ENCODE measurements around the gene SLC23A2. TPM values are rescaled to one million over a fixed set of nuclear protein-coding genes. Genes with fewer than 3 reads are reported as not detected.

The SLC23A2 gene
- total RNA-seq, 1 experiment from 2014 or later: 5.1 TPM

DNA sequence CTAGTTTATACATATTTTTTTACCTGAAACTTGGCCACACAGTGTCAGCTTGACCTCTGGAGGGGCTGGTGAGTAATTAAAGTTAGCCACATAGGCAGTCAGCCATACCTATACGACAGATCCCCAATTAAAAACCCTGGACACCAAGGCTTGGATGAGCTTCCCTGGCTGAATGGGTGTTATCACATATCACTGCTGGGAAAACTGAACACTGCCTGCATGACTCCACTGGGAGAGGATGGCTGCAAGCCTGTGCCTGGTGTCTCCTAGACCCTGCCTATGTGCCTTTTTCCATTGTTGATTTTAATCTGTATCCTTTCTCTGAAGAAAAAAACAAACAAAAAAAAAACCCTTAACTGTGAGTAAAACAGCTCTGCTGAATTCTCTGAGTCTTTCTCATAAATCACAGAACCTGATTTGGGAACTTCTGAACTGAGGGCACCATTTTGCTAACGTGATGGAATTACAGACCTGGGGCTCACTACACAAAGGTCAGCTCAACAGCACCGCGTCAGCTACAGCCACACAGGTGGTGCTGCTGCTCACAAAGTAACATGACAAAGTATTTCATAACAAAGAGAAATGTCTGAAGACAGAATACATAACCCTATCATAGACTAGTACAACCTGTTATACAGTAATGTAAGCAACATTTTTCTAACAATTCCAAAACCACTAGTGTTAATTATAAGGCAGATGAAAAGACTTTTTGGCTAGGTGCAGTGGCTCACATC, 97.0 kb downstream of the SLC23A2 start:
- H3K4me3 ChIP-seq: no peak overlapping the region

DNA sequence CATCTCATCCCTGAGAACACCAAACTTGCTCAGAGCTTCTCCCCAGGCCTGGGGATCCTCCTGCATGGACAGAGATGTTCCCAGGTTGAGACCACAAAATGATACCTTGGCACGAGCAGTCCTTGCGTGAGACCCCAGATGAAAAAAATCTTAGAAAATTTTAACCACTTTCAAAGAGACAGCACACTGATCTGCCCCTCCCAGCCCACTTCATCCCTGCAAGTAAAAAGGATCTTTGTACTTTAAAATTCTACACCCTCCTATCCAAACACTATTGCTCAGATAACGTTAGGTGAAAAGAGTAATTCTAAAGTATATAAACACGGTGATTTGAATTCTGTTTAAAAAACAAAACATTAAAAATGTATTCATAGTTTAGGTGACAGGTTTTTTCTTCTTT, 98.5 kb downstream of the SLC23A2 start:
- H3K27me3 ChIP-seq: no peaks in the 10 kb centered on the region
- no peak overlapping the region for H3K4me3 ChIP-seq
- H3K36me3 ChIP-seq: no peaks in the 10 kb centered on the region
- no peak for DNase-seq
- no peaks in the 10 kb centered on the region for H3K9me3 ChIP-seq

More for the DNA sequence above, 97.0 kb downstream of the SLC23A2 start:
- Histone ChIP-seq H3K36me3 (no peaks in the 10 kb centered on the region), H3K9me3 (no peaks in the 10 kb centered on the region), H3K27me3 (no peaks in the 10 kb centered on the region)
- no peak for DNase-seq

DNA sequence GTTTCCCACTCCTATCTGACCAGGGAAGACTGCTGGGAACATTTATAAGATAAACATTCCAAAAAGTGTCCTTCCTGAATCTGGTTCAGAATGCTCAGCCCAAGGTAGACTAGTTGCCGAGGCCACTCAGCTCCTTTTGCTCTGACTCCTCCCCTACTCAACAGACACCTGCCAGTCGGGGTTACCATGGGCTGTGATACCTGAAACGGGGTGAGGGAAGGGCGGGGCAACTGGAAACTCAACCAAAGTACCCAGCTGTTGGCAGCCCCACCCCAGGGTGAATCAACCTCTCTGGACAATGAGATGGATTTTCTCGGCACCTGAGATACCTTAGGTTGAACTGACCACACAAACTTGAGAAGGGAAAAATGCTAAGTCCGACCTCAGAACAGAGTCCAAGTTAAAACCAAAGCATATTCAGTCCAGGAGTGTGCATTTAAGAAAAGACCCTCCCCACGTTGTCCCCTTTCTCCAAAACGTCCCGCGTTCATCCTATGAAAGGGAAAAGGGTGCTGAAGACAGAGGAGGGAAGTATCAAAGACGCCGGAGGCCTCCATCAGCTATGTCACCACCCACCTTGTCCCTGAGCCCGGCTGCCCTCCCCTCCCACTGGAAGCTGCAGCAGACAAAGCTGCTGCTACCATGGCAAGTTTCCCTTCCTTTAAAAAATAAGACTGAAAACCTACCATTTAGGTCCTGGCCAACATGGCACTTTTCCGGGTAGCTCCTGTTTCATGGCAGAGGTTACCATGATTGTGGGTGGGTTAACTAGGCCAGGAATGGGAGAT, 100.1 kb downstream of the SLC23A2 start:
- Histone ChIP-seq H3K27me3 (no peaks in the 10 kb centered on the region), H3K36me3 (no peaks in the 10 kb centered on the region), H3K4me3 (no peak overlapping the region), H3K9me3 (no peaks in the 10 kb centered on the region)
- DNase-seq: no peak

DNA sequence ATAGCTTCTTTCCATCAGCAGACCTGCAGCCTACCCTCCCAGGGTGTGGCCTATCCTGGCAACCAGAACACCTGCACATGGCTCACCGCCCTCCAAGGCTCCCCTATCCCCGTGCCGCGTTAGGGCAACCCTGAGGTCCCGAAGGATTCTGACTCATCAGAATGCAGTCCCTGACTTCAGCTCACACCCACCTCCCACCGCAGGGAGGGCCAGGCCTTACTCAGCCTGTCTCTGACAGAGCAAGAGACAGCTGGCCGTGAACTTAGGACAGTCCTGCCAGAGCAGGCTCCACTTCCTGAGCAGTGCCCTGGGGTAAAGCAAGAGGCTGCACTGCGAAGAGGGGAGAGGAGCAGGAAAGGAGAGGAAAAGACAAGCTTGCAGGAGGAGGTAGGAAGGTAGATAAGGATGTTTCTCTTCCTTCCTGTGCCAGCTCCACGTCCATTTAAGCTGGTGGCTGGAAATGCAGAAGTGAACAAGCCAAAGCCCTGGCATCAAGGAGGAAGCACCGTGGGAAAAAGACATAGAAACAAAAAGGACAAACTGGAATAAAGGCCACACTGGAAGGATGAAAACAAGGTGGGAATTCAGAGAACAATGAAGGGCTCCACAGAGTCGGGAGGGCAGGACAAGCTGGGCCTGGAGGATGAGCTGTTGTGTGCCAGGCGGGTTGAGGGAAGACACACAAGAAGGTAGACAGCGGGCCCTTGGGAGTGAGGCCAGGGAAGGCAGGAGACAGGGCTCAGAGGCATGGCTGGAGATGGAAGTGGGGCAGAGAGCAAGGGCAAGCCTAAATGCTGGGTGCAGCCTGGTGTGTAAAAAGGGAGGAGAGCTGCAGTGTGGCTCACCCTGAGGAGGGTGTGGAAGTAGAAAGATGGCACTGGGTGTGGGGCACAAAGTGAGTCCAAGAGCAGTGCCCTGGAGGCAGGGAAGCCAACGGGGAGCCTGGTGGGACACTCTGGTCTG, 102.7 kb downstream of the SLC23A2 start:
- no peak overlapping the region for H3K4me3 ChIP-seq
- H3K9me3 ChIP-seq: no peaks in the 10 kb centered on the region
- no peaks in the 10 kb centered on the region for H3K36me3 ChIP-seq
- peak; percentile 88 for DNase-seq
- H3K27me3 ChIP-seq: no peaks in the 10 kb centered on the region

DNA sequence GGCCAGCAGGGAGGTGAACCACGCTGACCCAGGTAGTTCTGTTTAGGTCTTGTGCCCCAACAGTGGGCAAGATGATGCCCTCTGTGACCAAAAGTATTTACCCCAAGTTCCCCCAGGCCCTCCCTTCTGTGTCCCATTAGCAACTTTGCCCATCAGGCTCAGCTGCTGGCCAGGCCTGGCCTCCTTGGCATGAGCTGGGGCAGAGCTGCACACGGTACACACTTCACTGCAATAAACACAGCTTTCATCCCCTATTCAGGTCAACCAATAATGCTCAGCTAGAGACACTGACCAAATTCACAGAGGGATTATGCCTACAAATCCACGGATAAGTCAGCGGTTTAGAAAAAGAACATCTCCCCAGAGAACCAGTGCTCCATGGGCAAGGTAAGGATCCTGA, 103.7 kb downstream of the SLC23A2 start:
- H3K4me3 ChIP-seq: no peak overlapping the region
- H3K9me3 ChIP-seq: no peaks in the 10 kb centered on the region
- no peaks in the 10 kb centered on the region for H3K27me3 ChIP-seq
- no peaks in the 10 kb centered on the region for H3K36me3 ChIP-seq
- no peak for DNase-seq

DNA sequence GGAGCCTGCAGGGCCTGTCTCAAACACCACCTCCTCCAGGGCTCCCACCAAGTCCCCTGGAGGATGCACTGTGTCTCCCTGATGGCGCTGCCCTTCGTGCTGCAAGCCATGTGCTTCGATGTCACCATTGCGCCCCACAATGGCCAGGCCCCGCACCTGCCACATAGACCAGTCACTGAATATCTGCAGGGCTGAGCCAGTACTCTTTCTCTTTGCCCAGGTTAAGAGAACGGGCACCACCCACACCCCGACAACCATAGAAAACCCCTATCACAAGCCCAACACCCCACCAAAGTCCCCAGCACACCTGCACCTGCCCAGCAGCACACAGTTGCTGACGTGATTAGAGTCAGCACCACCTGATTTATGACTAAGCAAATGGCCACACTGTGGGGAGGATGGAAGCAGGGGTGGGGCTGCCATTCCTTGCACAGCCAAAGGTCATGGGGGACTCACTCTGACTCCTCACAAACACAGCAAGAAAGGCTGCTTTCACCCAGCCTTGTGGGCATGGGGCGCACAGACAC, 104.3 kb downstream of the SLC23A2 start:
- no peak overlapping the region for H3K4me3 ChIP-seq
- no peaks in the 10 kb centered on the region for H3K36me3 ChIP-seq
- DNase-seq: no peak
- H3K9me3 ChIP-seq: no peaks in the 10 kb centered on the region
- no peaks in the 10 kb centered on the region for H3K27me3 ChIP-seq

DNA sequence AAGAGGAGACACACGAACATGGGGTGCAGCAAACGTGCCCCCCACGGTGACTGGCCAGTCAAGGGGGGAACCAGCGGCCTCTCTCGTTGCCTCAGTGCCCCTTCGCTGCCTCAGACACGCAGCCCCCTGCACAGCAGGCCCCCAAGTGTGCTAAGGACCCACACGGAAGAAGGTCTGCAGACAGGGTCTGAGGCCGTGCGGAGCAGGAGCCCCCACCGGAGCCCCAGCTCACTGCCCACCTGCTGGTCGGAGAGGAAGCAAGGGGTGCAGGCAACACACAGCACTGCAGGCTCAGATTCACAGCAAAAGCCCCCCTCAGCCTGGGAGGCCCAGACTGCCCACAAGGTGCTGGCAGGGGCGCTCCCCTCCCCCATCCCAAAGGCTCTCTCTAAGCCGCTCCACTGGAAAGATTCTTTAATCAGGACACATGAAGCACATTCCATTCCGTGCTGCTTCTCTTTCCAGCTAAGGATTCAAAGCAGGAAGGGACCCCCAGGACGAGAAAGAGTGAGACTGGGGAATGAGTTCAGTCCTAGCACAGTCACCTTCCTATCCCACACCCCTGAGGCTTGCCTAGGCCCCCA, 105.1 kb downstream of the SLC23A2 start:
- Histone ChIP-seq H3K9me3 (no peaks in the 10 kb centered on the region), H3K4me3 (no peak overlapping the region), H3K36me3 (no peaks in the 10 kb centered on the region), H3K27me3 (no peaks in the 10 kb centered on the region)
- DNase-seq: no peak

DNA sequence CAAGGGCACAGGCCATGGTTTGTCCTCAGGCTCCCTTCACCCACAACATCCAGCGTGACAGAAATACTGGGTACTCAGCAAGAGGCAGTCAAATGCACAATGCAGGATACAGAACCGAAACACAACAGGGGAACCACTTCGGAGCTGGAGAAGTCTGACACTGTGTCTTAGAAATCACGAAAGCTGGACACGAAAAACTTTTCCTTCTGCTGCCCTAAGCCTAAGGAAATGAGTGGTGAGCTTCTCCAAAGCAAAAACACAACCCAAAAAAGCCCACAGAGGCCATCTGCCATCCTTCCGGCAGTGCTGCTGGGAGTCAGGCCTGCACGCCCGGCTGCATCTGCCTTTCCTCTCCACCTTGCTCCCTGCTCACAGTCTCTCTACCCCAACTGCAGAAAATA, 106.3 kb downstream of the SLC23A2 start:
- no peak for DNase-seq
- no peak overlapping the region for H3K4me3 ChIP-seq

DNA sequence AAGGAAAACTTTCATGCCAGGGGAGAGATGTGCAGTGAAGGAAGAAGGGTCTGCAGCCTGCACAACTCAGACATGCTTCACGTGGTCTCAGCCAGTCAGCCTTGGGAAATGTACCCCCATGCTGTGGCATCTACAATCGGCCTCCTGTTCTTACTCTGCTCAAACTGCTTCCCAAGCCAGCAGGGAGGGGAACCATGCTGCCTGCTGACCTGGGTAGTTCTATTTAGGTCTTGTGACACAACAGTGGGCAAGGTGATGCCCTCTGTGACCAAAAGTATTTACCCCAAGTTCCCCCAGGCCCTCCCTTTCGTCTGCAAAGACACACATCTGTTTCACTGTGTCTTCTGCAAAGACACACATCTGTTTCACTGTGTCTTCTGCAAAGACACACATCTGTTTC, 106.9 kb downstream of the SLC23A2 start:
- Histone ChIP-seq H3K36me3 (no peaks in the 10 kb centered on the region), H3K4me3 (no peak overlapping the region), H3K27me3 (no peaks in the 10 kb centered on the region), H3K9me3 (no peaks in the 10 kb centered on the region)
- DNase-seq: no peak

More for the DNA sequence above, 106.3 kb downstream of the SLC23A2 start:
- H3K27me3 ChIP-seq: no peaks in the 10 kb centered on the region
- no peaks in the 10 kb centered on the region for H3K36me3 ChIP-seq
- no peaks in the 10 kb centered on the region for H3K9me3 ChIP-seq

DNA sequence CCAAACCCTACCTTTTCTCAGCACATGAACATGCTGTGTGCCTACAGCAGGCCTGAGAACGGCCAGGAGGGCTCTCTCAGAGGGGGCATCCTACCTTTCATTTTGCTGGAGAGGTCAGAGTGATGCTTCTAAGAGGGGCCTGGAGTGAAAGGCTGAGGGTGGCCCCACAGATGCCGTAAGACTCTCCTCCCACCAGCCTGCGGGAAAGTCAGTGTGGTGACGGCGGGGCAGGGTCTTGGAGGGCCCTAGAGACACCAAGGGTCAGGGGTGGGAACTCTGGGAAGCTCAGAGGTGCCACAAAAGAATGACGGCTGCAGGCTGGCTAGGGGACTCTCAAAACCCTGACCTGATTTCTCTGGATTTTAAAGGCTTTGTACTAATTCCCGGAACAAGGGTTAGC, 107.6 kb downstream of the SLC23A2 start:
- H3K9me3 ChIP-seq: no peaks in the 10 kb centered on the region
- no peak overlapping the region for H3K4me3 ChIP-seq
- H3K27me3 ChIP-seq: no peaks in the 10 kb centered on the region
- H3K36me3 ChIP-seq: no peaks in the 10 kb centered on the region
- no peak for DNase-seq

DNA sequence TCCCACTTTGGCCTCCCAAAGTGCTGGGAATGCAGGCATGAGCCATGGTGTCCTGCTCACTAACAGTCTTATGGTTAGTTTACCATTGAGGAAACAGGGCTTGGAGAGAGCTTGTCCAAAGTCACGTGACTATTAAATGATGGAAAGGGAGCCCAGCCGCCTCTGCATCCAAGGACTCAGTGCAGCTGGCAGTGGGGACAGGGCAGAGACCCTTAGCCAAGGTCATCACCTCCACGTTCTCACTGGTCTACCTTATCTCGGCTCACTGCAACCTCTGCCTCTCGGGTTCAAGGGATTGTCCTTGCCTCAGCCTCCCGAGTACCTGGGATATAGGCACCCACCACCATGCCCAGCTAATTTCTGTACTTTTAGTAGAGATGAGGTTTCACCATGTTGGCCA, 109.3 kb downstream of the SLC23A2 start:
- no peak for DNase-seq
- H3K36me3 ChIP-seq: no peaks in the 10 kb centered on the region
- H3K27me3 ChIP-seq: no peaks in the 10 kb centered on the region
- H3K4me3 ChIP-seq: no peak overlapping the region
- no peaks in the 10 kb centered on the region for H3K9me3 ChIP-seq

DNA sequence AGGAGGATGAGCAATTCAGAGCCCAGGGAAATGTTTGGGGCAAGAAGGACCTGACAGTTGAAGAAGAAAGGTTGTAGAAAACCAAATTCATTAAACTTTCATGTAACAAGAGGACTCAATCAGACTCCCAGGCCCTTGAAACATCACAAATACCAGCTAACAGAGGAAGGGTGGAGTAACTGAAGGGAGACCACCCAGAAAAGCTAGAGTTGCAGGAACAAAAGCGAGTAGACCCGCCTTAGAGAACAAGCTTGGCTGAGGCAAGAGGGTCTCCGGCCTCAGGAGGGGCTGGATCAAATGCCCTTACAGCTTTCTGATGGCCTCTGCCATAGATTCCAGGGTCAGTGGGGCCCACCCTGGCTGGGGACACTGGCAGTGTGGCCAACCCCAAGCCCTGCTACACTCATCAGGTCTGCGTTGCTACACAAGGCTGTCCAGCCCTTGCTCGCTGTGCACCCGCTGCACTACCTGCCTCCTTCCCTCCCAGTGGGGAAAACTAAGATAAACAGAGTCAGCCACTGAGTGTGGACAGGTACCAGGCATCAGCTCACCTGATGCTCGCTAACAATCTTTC, 110.0 kb downstream of the SLC23A2 start:
- no peak for DNase-seq
- Histone ChIP-seq H3K36me3 (no peaks in the 10 kb centered on the region), H3K27me3 (no peaks in the 10 kb centered on the region), H3K4me3 (no peak overlapping the region), H3K9me3 (no peaks in the 10 kb centered on the region)

DNA sequence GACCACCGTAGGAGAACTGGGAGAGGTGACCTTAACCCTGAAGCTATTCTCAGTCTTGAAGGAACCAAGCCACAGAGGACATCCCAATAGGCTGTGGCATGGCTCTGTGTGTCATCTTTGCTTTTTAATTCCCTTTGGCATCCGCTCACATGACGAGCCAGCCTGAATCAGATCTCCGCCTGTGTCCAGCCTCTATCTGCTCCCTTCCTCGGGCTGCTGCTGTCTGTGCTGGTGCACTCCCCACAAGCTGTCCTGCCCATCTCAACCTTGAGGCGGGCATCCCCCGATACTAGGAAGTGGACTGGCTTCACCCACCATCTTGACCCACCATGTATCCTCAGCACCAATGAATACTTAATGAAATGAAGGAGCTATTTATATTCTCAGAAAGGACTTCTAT, 111.9 kb downstream of the SLC23A2 start:
- H3K9me3 ChIP-seq: no peaks in the 10 kb centered on the region
- no peak for DNase-seq
- no peaks in the 10 kb centered on the region for H3K27me3 ChIP-seq
- no peak overlapping the region for H3K4me3 ChIP-seq
- no peaks in the 10 kb centered on the region for H3K36me3 ChIP-seq

DNA sequence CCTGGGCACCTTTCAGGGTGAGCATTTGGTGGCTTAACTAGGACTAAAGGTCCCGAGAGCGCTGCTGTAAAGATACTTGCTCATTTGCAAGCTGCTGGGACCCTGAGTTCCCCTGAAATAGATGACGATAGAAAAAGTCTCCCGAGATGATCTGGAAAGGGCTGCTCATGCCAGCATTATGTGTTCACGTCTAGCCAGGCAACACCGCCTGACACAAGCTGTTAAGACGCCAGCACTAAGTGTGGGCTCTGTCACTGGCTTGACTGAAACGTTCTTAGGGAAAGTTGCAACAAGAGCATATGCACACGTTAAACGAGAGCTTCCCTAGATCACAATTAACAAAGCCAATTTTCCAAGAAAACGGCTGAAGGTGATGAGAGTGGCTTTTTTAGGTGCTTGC, 113.7 kb downstream of the SLC23A2 start:
- Histone ChIP-seq H3K4me3 (no peak overlapping the region), H3K27me3 (no peaks in the 10 kb centered on the region), H3K36me3 (no peaks in the 10 kb centered on the region), H3K9me3 (no peaks in the 10 kb centered on the region)
- no peak for DNase-seq

DNA sequence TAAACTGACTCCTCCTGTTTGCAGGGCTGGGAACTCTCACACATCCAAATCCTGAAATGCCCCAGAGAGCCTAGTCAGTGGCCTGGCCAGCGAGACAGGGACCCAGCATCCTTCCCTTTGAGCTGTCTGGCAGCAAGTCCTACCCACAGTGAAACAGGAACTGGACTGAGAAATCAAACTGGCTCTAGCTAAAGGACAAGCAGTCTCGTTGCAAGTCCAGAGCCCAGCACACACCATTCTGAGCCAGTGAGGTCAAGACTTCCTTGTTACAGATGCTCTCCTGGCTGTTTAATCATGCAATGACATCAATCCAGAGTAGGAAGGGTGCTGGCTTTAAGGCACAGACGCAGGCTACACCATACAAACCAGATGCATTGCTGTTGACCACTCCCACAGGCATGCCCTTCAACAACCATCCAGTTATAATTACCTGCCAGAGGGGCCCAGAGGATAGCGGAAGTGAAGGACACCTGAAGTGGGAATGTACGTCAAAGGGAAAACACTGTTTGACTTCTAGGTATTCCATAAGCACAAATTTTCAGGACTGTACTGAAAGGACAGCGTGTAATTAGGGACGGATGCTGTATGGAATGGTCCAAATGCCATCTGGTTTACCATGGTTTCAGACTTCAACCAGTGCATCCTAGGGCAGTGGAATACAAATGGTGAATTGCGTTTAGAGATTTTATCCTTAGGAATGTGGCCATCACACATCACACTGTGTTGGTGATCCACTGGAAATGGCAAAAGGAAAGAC, 114.4 kb downstream of the SLC23A2 start:
- DNase-seq: no peak

More for the DNA sequence above, 114.4 kb downstream of the SLC23A2 start:
- H3K4me3 ChIP-seq: no peak overlapping the region
- H3K9me3 ChIP-seq: no peaks in the 10 kb centered on the region
- no peaks in the 10 kb centered on the region for H3K36me3 ChIP-seq
- no peaks in the 10 kb centered on the region for H3K27me3 ChIP-seq
